Lung (tissue), 12 donors: ENCODE measurements around the gene GPS1. TPM values are rescaled to one million over a fixed set of nuclear protein-coding genes. Genes with fewer than 3 reads are reported as not detected.
A peak's percentile ranks its signal among the peaks of the same experiment; 100 is the strongest.
"Not testable (repeated sequence)": the region's sequence is repeated elsewhere in the genome, so short reads cannot be mapped to it uniquely, and the experiment has no call there.

ENCODE experiments used
- ATAC-seq: fragments of 200-7000 bp; cut with Tn5 transposase; one replicate; pipeline ENCODE4 v1.9.1; 2020; ENCODE audit warnings: moderate number of reproducible peaks; ENCODE audit not compliant: insufficient read depth, low FRiP score
- DNase-seq, 3 donors: peaks; one replicate each; pipeline ENCODE4 v3.0.0-alpha.2; 2013 to 2017
- H3K27ac ChIP-seq, 2 donors: one replicate each; pipeline ENCODE4 v1.5.1; 2013; ENCODE audit warnings: mild to moderate bottlenecking in 2 of 2, moderate library complexity in 2 of 2, control low read depth in 1 of 2, inconsistent platforms in 1 of 2, low read depth in 1 of 2, low read length in 1 of 2
- H3K27me3 ChIP-seq, 3 donors: one replicate each; pipeline ENCODE4 v1.5.1; 2013; ENCODE audit warnings: low read length in 2 of 3; ENCODE audit not compliant: control insufficient read depth in 3 of 3, insufficient read depth in 3 of 3
- H3K36me3 ChIP-seq, 4 donors: one replicate each; pipeline ENCODE4 v1.5.1; 2013; ENCODE audit warnings: low read length in 4 of 4, mild to moderate bottlenecking in 1 of 4, moderate library complexity in 1 of 4; ENCODE audit not compliant: control insufficient read depth in 4 of 4, insufficient read depth in 4 of 4
- H3K4me1 ChIP-seq, 5 donors: one replicate each; pipeline ENCODE4 v1.5.1; 2013; ENCODE audit warnings: low read length in 5 of 5, mild to moderate bottlenecking in 2 of 5, moderate library complexity in 1 of 5; ENCODE audit not compliant: control insufficient read depth in 5 of 5, insufficient read depth in 5 of 5
- H3K4me3 ChIP-seq: one replicate; pipeline ENCODE4 v1.5.1; 2013; ENCODE audit warnings: mild to moderate bottlenecking, control low read depth, moderate library complexity
- H3K9ac ChIP-seq, 2 donors: one replicate each; pipeline ENCODE4 v1.5.1; 2013; ENCODE audit warnings: low read length in 2 of 2, control low read depth in 1 of 2; ENCODE audit not compliant: insufficient read depth in 1 of 2
- H3K9me3 ChIP-seq, 4 donors: one replicate each; pipeline ENCODE4 v1.5.1; 2013; ENCODE audit warnings: low read length in 3 of 4, mild to moderate bottlenecking in 1 of 4, moderate library complexity in 1 of 4; ENCODE audit not compliant: control insufficient read depth in 4 of 4, insufficient read depth in 3 of 4
- WGBS, 2 donors: extraction: QIAGEN DNeasy Blood & Tissue Kit; methylation state at CpG; one replicate each; pipeline ENCODE4 v1.1.7; 2013; 5-methylcytosine and 5-hydroxymethylcytosine counted together
- polyA plus RNA-seq, 2 donors: library from polyadenylated mRNA; stranded (reverse); fragments of 200-250 nt; gene quantifications; one replicate each; pipeline ENCODE4 v1.2.1, GENCODE V29; 2013
- total RNA-seq, 2 donors: library from RNA; depleted of rRNA in 1 of 2; stranded (reverse); fragments of >200 nt in 1 of 2; gene quantifications; one replicate each; pipeline ENCODE4 v1.2.1, GENCODE V29; 2014 to 2021
- TF ChIP-seq, protein P1 (sequence below): IDR thresholded peaks from 2 replicates; pipeline ENCODE4 v1.5.1; 2012; ENCODE audit warnings: mild to moderate bottlenecking; ENCODE audit errors: control extremely low read depth, extremely low read depth
- donor health status: control.
- donor health status: control.
- donor health status: Bipolar disorder and iron deficiency.
- donor health status: healthy.
- donor health status: DM: yes; HTN: yes; CAD: no.

Gene GPS1
- total and polyA plus RNA-seq, 4 donors = 71.0 to 102 (median 89.4) TPM

DNA sequence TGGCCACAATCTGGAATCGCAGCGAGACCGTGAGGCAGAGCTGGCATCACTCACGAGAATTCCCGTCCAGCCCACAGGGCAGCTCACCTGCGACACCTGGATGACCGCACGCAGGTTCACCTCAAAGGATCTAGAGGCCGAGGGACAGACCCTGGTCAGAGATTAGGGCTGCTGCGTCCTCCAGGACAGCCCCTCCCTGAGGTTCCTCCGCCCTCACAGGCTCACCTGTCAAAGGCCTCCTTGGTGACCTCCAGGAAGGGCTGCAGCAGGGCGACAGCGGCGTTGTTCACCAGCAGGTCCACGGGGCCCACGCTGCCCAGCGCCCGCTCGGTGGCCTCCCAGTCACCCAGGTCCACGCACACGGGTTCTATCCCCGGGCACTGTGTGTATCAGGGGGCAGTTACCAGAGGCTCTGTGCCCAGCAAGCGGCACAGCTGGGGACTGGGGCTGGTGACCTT, 15.0 kb upstream of the GPS1 start:
- peak overlapping the region; percentile 97 to 98 for H3K27ac ChIP-seq
- no peaks in the 10 kb centered on the region for H3K27me3 ChIP-seq
- ATAC-seq (no peak), DNase-seq (no peak)
- H3K4me3 ChIP-seq = peak overlapping the region; percentile 56
- peak overlapping the region; percentile 56 to 63 for H3K9ac ChIP-seq
- 34 to 43% methylated on average over 23 of the region's 23 CpGs for WGBS, 2 donors
- TF ChIP-seq, protein P1, sequence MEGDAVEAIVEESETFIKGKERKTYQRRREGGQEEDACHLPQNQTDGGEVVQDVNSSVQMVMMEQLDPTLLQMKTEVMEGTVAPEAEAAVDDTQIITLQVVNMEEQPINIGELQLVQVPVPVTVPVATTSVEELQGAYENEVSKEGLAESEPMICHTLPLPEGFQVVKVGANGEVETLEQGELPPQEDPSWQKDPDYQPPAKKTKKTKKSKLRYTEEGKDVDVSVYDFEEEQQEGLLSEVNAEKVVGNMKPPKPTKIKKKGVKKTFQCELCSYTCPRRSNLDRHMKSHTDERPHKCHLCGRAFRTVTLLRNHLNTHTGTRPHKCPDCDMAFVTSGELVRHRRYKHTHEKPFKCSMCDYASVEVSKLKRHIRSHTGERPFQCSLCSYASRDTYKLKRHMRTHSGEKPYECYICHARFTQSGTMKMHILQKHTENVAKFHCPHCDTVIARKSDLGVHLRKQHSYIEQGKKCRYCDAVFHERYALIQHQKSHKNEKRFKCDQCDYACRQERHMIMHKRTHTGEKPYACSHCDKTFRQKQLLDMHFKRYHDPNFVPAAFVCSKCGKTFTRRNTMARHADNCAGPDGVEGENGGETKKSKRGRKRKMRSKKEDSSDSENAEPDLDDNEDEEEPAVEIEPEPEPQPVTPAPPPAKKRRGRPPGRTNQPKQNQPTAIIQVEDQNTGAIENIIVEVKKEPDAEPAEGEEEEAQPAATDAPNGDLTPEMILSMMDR = no peak
- H3K36me3 ChIP-seq = peaks cover 0 to 4% (median 0%) of the 10 kb centered on the region in 4 donors
- peaks cover 0 to 13% (median 9%) of the 10 kb centered on the region in 5 donors for H3K4me1 ChIP-seq
- H3K9me3 ChIP-seq = no peaks in the 10 kb centered on the region

DNA sequence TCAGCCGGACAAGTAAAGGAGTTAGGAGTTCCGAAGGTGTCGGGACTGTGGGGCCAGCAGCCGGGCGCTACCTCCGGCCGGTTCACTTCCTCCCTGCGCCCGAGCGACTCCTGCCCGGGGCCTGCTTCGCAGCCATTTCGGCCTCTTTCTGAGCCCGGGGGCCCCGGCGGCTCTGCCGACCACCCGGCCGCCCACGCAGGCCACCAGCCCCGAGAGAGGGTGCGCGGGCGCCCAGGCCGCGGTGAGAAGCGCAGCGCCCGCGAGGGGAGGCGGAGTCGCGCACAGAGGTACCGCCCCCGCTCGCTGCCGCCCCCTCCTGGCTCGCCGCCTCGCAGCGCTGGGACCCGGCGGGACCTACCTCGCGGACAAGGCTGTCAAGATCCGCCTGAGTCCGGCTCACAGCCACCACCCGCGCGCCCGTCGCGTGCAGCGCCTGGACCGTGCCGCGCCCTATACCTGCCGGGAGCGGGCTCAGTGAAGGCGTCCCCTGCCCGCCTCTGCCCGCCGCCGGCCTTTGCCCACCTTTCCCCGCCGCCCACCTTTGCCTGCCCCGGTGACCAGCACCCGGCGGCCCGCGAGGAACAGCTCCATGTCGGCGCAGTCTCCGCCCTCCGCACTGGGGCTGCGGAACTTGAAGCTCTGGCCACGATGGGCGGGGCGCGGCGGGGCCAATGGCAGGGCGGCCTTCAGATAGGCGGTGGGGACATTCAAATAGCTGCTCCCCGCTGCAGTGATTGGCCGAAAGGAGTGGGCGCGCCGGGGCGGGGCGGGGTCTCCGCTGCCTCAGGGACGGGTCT, 14.4 kb upstream of the GPS1 start, which contains the start of gene DCXR:
Gene DCXR, minus strand, starts transcription at position 606 of the 797 bp plus-strand sequence. Its CDS starts 15 bp downstream, at position 591.
- H3K36me3 ChIP-seq = peaks cover 0 to 4% (median 0%) of the 10 kb centered on the region in 4 donors
- H3K4me1 ChIP-seq = peaks cover 0 to 13% (median 9%) of the 10 kb centered on the region in 5 donors
- DNase-seq (peak; percentile 97 to 98 (median 97)), ATAC-seq (peak; percentile 95)
- H3K27me3 ChIP-seq = no peaks in the 10 kb centered on the region
- TF ChIP-seq, protein P1 = peak; percentile 59
- H3K4me3 ChIP-seq = peak within 1 kb of the TSS; percentile 56
- peak within 1 kb of the TSS; percentile 97 to 98 for H3K27ac ChIP-seq
- H3K9ac ChIP-seq = peak within 1 kb of the TSS; percentile 56 to 63
- 1% methylated on average over 77 to 92 of the region's 92 CpGs for WGBS, 2 donors
- H3K9me3 ChIP-seq = no peaks in the 10 kb centered on the region

DNA sequence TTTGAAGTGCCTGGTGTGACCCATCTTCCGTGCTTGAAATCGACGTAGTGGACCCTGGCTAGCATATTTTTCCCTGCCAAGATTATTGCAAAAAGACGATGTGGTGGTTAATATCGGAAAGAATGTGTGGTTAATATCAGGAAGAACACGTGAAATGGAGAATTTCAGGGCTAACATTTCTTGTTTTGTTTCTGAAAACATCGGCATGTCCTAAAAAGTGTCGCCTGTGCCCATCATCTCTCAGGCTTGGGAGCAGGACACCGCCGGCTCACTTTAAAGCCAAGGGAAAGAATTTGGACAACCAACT, 13.9 kb upstream of the GPS1 start:
- 4 to 6% methylated on average over 10 of the region's 10 CpGs for WGBS, 2 donors
- H3K36me3 ChIP-seq = peaks cover 0 to 4% (median 0%) of the 10 kb centered on the region in 4 donors
- H3K9ac ChIP-seq = no peak overlapping the region
- TF ChIP-seq, protein P1 = no peak
- no peaks in the 10 kb centered on the region for H3K9me3 ChIP-seq
- no peaks in the 10 kb centered on the region for H3K27me3 ChIP-seq
- DNase-seq = no peak
- ATAC-seq = no peak
- peak overlapping the region; percentile 72 to 97 for H3K27ac ChIP-seq
- peaks cover 0 to 13% (median 9%) of the 10 kb centered on the region in 5 donors for H3K4me1 ChIP-seq
- H3K4me3 ChIP-seq = no peak overlapping the region

DNA sequence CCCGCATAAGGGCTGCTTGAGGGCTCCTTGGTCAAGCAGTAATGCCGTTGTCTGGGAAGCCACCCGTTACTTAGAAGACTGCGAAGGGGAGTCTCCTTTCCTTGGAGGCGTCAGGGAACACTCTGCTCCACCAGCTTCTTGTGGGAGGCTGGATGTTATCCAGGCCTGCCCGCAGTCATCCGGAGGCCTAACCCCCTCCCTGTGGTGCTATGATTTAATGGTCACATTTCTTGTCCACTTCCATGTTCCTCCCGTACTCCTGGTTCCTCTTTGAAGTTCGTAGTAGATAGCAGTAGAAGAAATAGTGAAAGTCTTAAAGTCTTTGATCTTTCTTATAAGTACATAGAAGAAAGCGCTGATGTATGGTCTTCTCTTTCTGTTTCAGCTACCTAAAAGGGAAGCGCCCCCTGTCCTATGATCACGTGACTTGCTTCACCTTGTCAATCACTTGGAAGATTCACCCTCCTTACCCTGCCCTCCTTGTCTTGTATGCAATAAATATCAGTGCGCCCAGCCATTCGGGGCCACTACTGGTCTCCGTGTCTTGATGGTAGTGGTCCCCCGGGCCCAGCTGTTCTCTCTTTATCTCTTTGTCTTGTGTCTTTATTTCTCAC, 12.8 kb upstream of the GPS1 start:
- H3K36me3 ChIP-seq, H3K9me3 ChIP-seq, H3K4me3 ChIP-seq, H3K27me3 ChIP-seq, ATAC-seq, H3K27ac ChIP-seq, DNase-seq, H3K9ac ChIP-seq: not testable (repeated sequence)
- 83 to 84% methylated on average over 16 of the region's 16 CpGs for WGBS, 2 donors
- peaks cover 0 to 13% (median 9%) of the 10 kb centered on the region in 5 donors for H3K4me1 ChIP-seq
